ENCODE data around the gene XRCC1. TPM values are rescaled to one million over a fixed set of nuclear protein-coding genes. Genes with fewer than 3 reads are reported as not detected.

Gene XRCC1
- total and polyA plus RNA-seq, 9 of the 15 experiments (the other 6 are each of a cell fraction or from before 2014, with no cell fraction given), result 1.5 to 36.9 (median 24.9) TPM

GRCh38 chr19:43527860-43528622, 47.3 kb downstream of the XRCC1 start:
- ATAC-seq, result no peak
- no peaks in the 10 kb centered on the region for H3K79me2 ChIP-seq (ENCODE audit: control insufficient read depth, insufficient read depth, low read length)
- H3K27ac ChIP-seq (ENCODE audit: extremely low read depth, low read depth, low read length), result no peak overlapping the region
- H3K27me3 ChIP-seq (ENCODE audit: control insufficient read depth in 2 of 2, insufficient read depth in 2 of 2, low read length in 2 of 2), result no peaks in the 10 kb centered on the region
- no peak overlapping the region for H3K4me3 ChIP-seq
- ChIA-PET CTCF (ENCODE audit: low intra/inter-chr PET ratio) (no interaction called here), POLR2A (interaction anchor here (0.6 to 1.6 kb wide), 4 partner anchors 7 to 138 kb away, joined by 3 to 5 read pairs (median 3); no protein-coding TSS in a partner anchor)
- no peaks in the 10 kb centered on the region for H3K9me3 ChIP-seq (replicated peaks; ENCODE audit: control insufficient read depth, insufficient read depth, low read depth, low read length)
- FAIRE-seq, result no peak
- H3K36me3 ChIP-seq (ENCODE audit: control insufficient read depth, insufficient read depth, low read length), result no peaks in the 10 kb centered on the region
- intact Hi-C loops (cut with micrococcal nuclease) (no loop called here), in situ Hi-C loops (cut with MboI) (no loop called here)
- DNase-seq (ENCODE audit: extremely low read depth in 1 of 4, low spot score in 3 of 4), result peak in 1 of 4 experiments; percentile 3
- H3K4me1 ChIP-seq (replicated peaks in 1 of 2; ENCODE audit: control insufficient read depth in 2 of 2, insufficient read depth in 2 of 2, low read length in 2 of 2), result peaks cover 10 to 41% of the 10 kb centered on the region in 2 experiments
- peak overlapping the region in 1 of 2 experiments; percentile 58; a peak in 1 of 4 replicates for H3K9ac ChIP-seq (ENCODE audit: insufficient read depth in 1 of 2, low read depth in 2 of 2, low read length in 2 of 2)
- BruUV-seq (replicated peaks), result no TSS peak
- no peaks in the 10 kb centered on the region for H4K20me1 ChIP-seq (replicated peaks; ENCODE audit: control insufficient read depth, insufficient read depth, low read length)
- H2AFZ ChIP-seq (ENCODE audit: low read depth, low read length), result peak overlapping the region; percentile 68
- peak overlapping the region; percentile 89 for H3K4me2 ChIP-seq (ENCODE audit: insufficient read depth, low read length)
- TF ChIP-seq POLR2H (tag; IDR thresholded peaks at IDR 0.05; ENCODE audit: low read depth) (0 out of 2 replicates have a peak, but pooled peaks have one; percentile 3), RBM25 (IDR thresholded peaks at IDR 0.05; ENCODE audit: low read depth, low read length, severe bottlenecking) (peak; percentile 42), ZNF785 (CRISPR knock-in tag; IDR thresholded peaks at IDR 0.05) (no peak)
- no peaks in the 10 kb centered on the region for H3K9me1 ChIP-seq (ENCODE audit: control insufficient read depth, insufficient read depth, low read length)
- 32% methylated on average over 13 of the region's 13 CpGs for WGBS (ENCODE audit: insufficient coverage, low coverage, missing lambda C conversion rate)
